Activated naive CD8-positive, alpha-beta T cell (primary cell): ENCODE data around the gene TRRAP.
A peak's percentile ranks its signal among the peaks of the same experiment; 100 is the strongest.

ENCODE experiments used
- H3K27ac Mint-ChIP-seq: one replicate; pipeline ENCODE4 v1.8.0; 2021; ENCODE audit warnings: mixed read lengths
- H3K27me3 Mint-ChIP-seq: one replicate; pipeline ENCODE4 v1.8.0; 2021; ENCODE audit warnings: mixed read lengths
- H3K36me3 Mint-ChIP-seq: one replicate; pipeline ENCODE4 v1.8.0; 2021; ENCODE audit warnings: mixed read lengths
- H3K4me1 Mint-ChIP-seq: one replicate; pipeline ENCODE4 v1.8.0; 2021; ENCODE audit warnings: low read depth, mixed read lengths
- H3K4me3 Mint-ChIP-seq: one replicate; pipeline ENCODE4 v1.8.0; 2021; ENCODE audit warnings: mild to moderate bottlenecking, mixed read lengths
- H3K9me3 Mint-ChIP-seq: one replicate; pipeline ENCODE4 v1.8.0; 2021; ENCODE audit warnings: low read depth, mixed read lengths

Gene TRRAP

GRCh38 chr7:99003419-99003818 is 125.1 kb downstream of the TRRAP start:
- H3K27me3 Mint-ChIP-seq, result no peaks in the 10 kb centered on the region
- peaks cover 11% of the 10 kb centered on the region for H3K36me3 Mint-ChIP-seq
- H3K4me1 Mint-ChIP-seq, result peaks cover 22% of the 10 kb centered on the region
- peak overlapping the region; percentile 22 for H3K27ac Mint-ChIP-seq
- no peaks in the 10 kb centered on the region for H3K9me3 Mint-ChIP-seq
- H3K4me3 Mint-ChIP-seq, result no peak overlapping the region

GRCh38 chr7:99004216-99004615 is 125.9 kb downstream of the TRRAP start:
- Mint-ChIP-seq H3K27ac (peak overlapping the region; percentile 75), H3K4me1 (peaks cover 22% of the 10 kb centered on the region), H3K9me3 (no peaks in the 10 kb centered on the region), H3K27me3 (no peaks in the 10 kb centered on the region), H3K4me3 (no peak overlapping the region), H3K36me3 (peaks cover 10% of the 10 kb centered on the region)

GRCh38 chr7:99004781-99005500 is 126.6 kb downstream of the TRRAP start:
- Mint-ChIP-seq H3K36me3 (peaks cover 8% of the 10 kb centered on the region), H3K9me3 (no peaks in the 10 kb centered on the region), H3K4me1 (peaks cover 20% of the 10 kb centered on the region), H3K27ac (peak overlapping the region; percentile 75), H3K4me3 (no peak overlapping the region), H3K27me3 (no peaks in the 10 kb centered on the region)

GRCh38 chr7:99005776-99006175 is 127.4 kb downstream of the TRRAP start:
- Mint-ChIP-seq H3K36me3 (peaks cover 7% of the 10 kb centered on the region), H3K27me3 (no peaks in the 10 kb centered on the region), H3K4me1 (peaks cover 19% of the 10 kb centered on the region), H3K4me3 (no peak overlapping the region), H3K27ac (peak overlapping the region; percentile 34), H3K9me3 (no peaks in the 10 kb centered on the region)

- Mint-ChIP-seq H3K27me3 (no peaks in the 10 kb centered on the region), H3K4me1 (peaks cover 8% of the 10 kb centered on the region), H3K9me3 (no peaks in the 10 kb centered on the region), H3K27ac (no peak overlapping the region), H3K36me3 (no peaks in the 10 kb centered on the region), H3K4me3 (no peak overlapping the region)
Observed at GRCh38 chr7:99006739-99007424, 128.6 kb downstream of the TRRAP start.

- Mint-ChIP-seq H3K9me3 (no peaks in the 10 kb centered on the region), H3K27ac (no peak overlapping the region), H3K36me3 (peaks cover 5% of the 10 kb centered on the region), H3K4me3 (no peak overlapping the region), H3K27me3 (no peaks in the 10 kb centered on the region), H3K4me1 (no peaks in the 10 kb centered on the region)
Observed at GRCh38 chr7:99008181-99008631, 129.9 kb downstream of the TRRAP start.

- no peak overlapping the region for H3K4me3 Mint-ChIP-seq
- no peak overlapping the region for H3K27ac Mint-ChIP-seq
- H3K36me3 Mint-ChIP-seq, result peaks cover 5% of the 10 kb centered on the region
- no peaks in the 10 kb centered on the region for H3K4me1 Mint-ChIP-seq
- no peaks in the 10 kb centered on the region for H3K9me3 Mint-ChIP-seq
- no peaks in the 10 kb centered on the region for H3K27me3 Mint-ChIP-seq
Observed at GRCh38 chr7:99008921-99009530, 130.7 kb downstream of the TRRAP start.

- Mint-ChIP-seq H3K27me3 (no peaks in the 10 kb centered on the region), H3K4me3 (no peak overlapping the region), H3K9me3 (no peaks in the 10 kb centered on the region), H3K4me1 (no peaks in the 10 kb centered on the region), H3K36me3 (peaks cover 5% of the 10 kb centered on the region), H3K27ac (no peak overlapping the region)
Observed at GRCh38 chr7:99010281-99010680, 131.9 kb downstream of the TRRAP start.

- no peak overlapping the region for H3K27ac Mint-ChIP-seq
- H3K27me3 Mint-ChIP-seq, result no peaks in the 10 kb centered on the region
- H3K4me1 Mint-ChIP-seq, result peaks cover 2% of the 10 kb centered on the region
- H3K4me3 Mint-ChIP-seq, result no peak overlapping the region
- H3K9me3 Mint-ChIP-seq, result no peaks in the 10 kb centered on the region
- peaks cover 8% of the 10 kb centered on the region for H3K36me3 Mint-ChIP-seq
Observed at GRCh38 chr7:99011341-99011705, 133.0 kb downstream of the TRRAP start.

GRCh38 chr7:99011706-99012404 is 133.5 kb downstream of the TRRAP start:
- Mint-ChIP-seq H3K27me3 (no peaks in the 10 kb centered on the region), H3K9me3 (no peaks in the 10 kb centered on the region), H3K27ac (no peak overlapping the region), H3K4me1 (peaks cover 2% of the 10 kb centered on the region), H3K36me3 (peaks cover 13% of the 10 kb centered on the region), H3K4me3 (no peak overlapping the region)

- Mint-ChIP-seq H3K27me3 (no peaks in the 10 kb centered on the region), H3K9me3 (no peaks in the 10 kb centered on the region), H3K36me3 (peaks cover 13% of the 10 kb centered on the region), H3K4me1 (peaks cover 2% of the 10 kb centered on the region), H3K27ac (no peak overlapping the region), H3K4me3 (no peak overlapping the region)
Observed at GRCh38 chr7:99012722-99013121, 134.4 kb downstream of the TRRAP start.

- Mint-ChIP-seq H3K27me3 (no peaks in the 10 kb centered on the region), H3K4me3 (no peak overlapping the region), H3K27ac (no peak overlapping the region), H3K9me3 (no peaks in the 10 kb centered on the region), H3K36me3 (peaks cover 13% of the 10 kb centered on the region), H3K4me1 (peaks cover 2% of the 10 kb centered on the region)
Observed at GRCh38 chr7:99013266-99014112, 135.2 kb downstream of the TRRAP start.

- Mint-ChIP-seq H3K4me3 (no peak overlapping the region), H3K27ac (no peak overlapping the region), H3K9me3 (no peaks in the 10 kb centered on the region), H3K27me3 (no peaks in the 10 kb centered on the region), H3K4me1 (peaks cover 2% of the 10 kb centered on the region), H3K36me3 (peaks cover 13% of the 10 kb centered on the region)
Observed at GRCh38 chr7:99014113-99014985, 136.0 kb downstream of the TRRAP start.
